Measurements from ENCODE around the gene DAW1. TPM values are rescaled to one million over a fixed set of nuclear protein-coding genes. Genes with fewer than 3 reads are reported as not detected.

DAW1 gene
- total RNA-seq, 4 donors from 2014 or later: 0.22 to 0.68 TPM; not detected in 2

DNA sequence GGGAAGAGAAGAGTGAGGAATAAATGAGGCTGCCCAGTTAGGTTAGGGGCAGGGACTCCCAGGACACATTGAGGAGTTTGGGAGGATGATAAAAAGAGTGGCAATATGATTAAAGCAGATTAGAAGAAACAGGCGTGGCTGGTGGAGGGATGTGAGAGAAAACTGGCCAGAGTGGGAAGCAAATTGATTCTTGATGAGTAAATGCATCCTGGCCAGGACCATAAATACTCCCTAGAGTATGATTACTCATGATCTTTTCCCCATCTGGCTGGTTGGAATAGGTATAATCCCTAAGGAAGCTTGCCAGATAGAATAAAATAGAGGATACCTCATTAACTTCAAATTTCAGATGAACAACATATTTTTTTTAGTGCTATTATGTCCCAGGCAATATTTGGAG is 21.5 kb upstream of the DAW1 start:
- TF ChIP-seq, protein P1, sequence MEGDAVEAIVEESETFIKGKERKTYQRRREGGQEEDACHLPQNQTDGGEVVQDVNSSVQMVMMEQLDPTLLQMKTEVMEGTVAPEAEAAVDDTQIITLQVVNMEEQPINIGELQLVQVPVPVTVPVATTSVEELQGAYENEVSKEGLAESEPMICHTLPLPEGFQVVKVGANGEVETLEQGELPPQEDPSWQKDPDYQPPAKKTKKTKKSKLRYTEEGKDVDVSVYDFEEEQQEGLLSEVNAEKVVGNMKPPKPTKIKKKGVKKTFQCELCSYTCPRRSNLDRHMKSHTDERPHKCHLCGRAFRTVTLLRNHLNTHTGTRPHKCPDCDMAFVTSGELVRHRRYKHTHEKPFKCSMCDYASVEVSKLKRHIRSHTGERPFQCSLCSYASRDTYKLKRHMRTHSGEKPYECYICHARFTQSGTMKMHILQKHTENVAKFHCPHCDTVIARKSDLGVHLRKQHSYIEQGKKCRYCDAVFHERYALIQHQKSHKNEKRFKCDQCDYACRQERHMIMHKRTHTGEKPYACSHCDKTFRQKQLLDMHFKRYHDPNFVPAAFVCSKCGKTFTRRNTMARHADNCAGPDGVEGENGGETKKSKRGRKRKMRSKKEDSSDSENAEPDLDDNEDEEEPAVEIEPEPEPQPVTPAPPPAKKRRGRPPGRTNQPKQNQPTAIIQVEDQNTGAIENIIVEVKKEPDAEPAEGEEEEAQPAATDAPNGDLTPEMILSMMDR (IDR thresholded peaks at IDR 0.05; ENCODE audit: low read depth): no peak

DNA sequence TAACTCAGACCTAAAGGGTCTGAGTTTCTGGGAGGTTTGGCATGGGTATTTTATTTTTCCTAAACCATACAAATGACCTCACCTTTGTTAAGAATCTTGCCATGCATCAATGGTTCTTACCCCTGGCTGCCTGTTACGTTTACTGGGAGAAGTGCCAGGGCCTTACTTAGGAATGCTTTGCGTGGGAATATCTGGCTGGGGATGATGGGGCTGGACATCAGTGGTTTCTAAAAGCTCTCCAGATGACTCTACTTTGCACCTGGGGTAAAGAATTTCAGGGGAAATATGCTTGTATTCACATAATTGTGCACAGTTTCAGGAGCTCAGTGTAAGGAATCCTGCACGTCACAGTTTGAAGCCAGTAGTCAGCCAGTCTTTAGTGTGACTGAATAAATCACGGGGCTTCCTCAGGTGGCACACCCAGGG is 18.2 kb upstream of the DAW1 start:
- TF ChIP-seq, protein P1 (IDR thresholded peaks at IDR 0.05; ENCODE audit: low read depth): no peak

GRCh38 chr2:227853765-227854271 is 17.6 kb upstream of the DAW1 start:
- TF ChIP-seq, protein P1 (IDR thresholded peaks at IDR 0.05; ENCODE audit: low read depth): no peak

GRCh38 chr2:227855440-227855839 is 16.0 kb upstream of the DAW1 start:
- TF ChIP-seq, protein P1 (IDR thresholded peaks at IDR 0.05; ENCODE audit: low read depth): no peak

DNA sequence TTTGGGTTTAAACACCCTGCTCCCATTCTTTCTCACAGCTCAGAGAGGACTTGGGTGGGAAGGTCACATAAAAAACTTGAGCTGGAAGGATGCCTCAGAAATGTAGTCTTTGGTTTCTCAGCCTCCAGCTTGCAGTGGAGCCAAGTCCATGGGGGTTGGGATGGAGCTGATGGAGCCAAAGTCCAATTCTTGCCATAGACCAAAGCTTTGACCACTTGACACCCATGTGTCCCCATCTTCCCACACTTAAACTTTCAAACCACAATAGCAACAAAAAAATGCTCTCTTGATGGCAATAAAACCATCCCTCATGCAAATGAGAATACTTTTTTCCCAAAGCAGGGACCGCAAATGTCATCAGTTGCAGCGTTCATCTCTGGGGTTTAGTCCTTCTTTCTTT is 14.7 kb upstream of the DAW1 start:
- TF ChIP-seq, protein P1 (IDR thresholded peaks at IDR 0.05; ENCODE audit: low read depth): no peak

GRCh38 chr2:227860221-227860641 is 11.2 kb upstream of the DAW1 start:
- TF ChIP-seq, protein P1 (IDR thresholded peaks at IDR 0.05; ENCODE audit: low read depth): no peak

- TF ChIP-seq, protein P1 (IDR thresholded peaks at IDR 0.05; ENCODE audit: low read depth): no peak
Measured at GRCh38 chr2:227861011-227861410, 10.4 kb upstream of the DAW1 start.

Measured in subcutaneous adipose tissue (tissue), 4 donors.